HepG2 (cell line): ENCODE measurements around the gene SEC14L1. TPM values are rescaled to one million over a fixed set of nuclear protein-coding genes. Genes with fewer than 3 reads are reported as not detected.

Source experiments
- ATAC-seq: fragments of 200-7000 bp; cut with Tn5 transposase; 3 replicates; pipeline ENCODE4 v1.9.1; 2020; ENCODE audit warnings: mild to moderate bottlenecking, moderate library complexity
- BruUV-seq: library from RNA; stranded (reverse); fragments of 400-500 nt; replicated peaks from 2 replicates; lab custom pipeline; 2021; lab: Mats Ljungman, UMichigan
- CTCF ChIA-PET: fragments of 300-600 bp; formaldehyde crosslinking; extraction: SDS; loops from one replicate; lab custom pipeline; 2021; ENCODE audit warnings: low total read pairs, inconsistent platforms, low intra/inter-chr PET ratio; lab: Yijun Ruan, JAX
- POLR2A ChIA-PET: fragments of 350-600 bp; sonication (Branson Sonifier 250); formaldehyde crosslinking; loops from one replicate; lab custom pipeline; 2020; ENCODE audit warnings: antibody characterized with exemption, inconsistent platforms; lab: Yijun Ruan, JAX
- DNase-seq: peaks from one replicate; pipeline ENCODE4 v3.0.0-alpha.2; 2015; ENCODE audit warnings: low spot score
- FAIRE-seq: peaks from 3 replicates; lab custom pipeline; 2011; peaks lifted over from hg19 to GRCh38; lab: Jason Lieb, UNC
- H2AFZ ChIP-seq: one replicate; pipeline ENCODE4 v1.6.1; 2011; ENCODE audit warnings: low read length, inconsistent platforms
- H3K27ac ChIP-seq: fragments of 300-600 bp; 3 replicates; pipeline ENCODE4 v1.8.0; 2011; ENCODE audit warnings: mixed run types, mild to moderate bottlenecking, mixed read lengths, low read length, inconsistent platforms; ENCODE audit not compliant: insufficient read depth; ENCODE audit errors: extremely low read length
- H3K27me3 ChIP-seq, 2 experiments: fragments of 200-600 bp in 1 of 2; 2 replicates in 1 of 2; 3 replicates in 1 of 2; pipeline versions ENCODE4 v1.6.0 to v1.8.0; 2011; ENCODE audit warnings: low read length in 2 of 2, mild to moderate bottlenecking in 2 of 2, moderate library complexity in 2 of 2, inconsistent platforms in 1 of 2; ENCODE audit not compliant: insufficient read depth in 2 of 2, control insufficient read depth in 1 of 2
- H3K36me3 ChIP-seq, 2 experiments: fragments of 200-600 bp in 1 of 2; replicated peaks in 1 of 2; 2 replicates in 1 of 2; 3 replicates in 1 of 2; pipeline versions ENCODE4 v1.5.1 to v1.8.0; 2011; ENCODE audit warnings: low read length in 2 of 2, inconsistent platforms in 1 of 2; ENCODE audit not compliant: insufficient read depth in 2 of 2, control insufficient read depth in 1 of 2
- H3K4me1 ChIP-seq: 2 replicates; pipeline ENCODE4 v1.5.1; 2012; ENCODE audit warnings: low read length, inconsistent platforms; ENCODE audit not compliant: insufficient read depth
- H3K4me2 ChIP-seq: 2 replicates; pipeline ENCODE4 v1.6.0; 2011; ENCODE audit warnings: low read depth, low read length, inconsistent platforms
- H3K4me3 ChIP-seq, 3 experiments: fragments of 200-600 bp in 1 of 3; sonication (generic), shearing (Covaris generic) in 1 of 3; replicated peaks in 1 of 3; 2 replicates each; pipeline ENCODE4 v1.5.1; 2011 to 2016; ENCODE audit warnings: low read length in 3 of 3, inconsistent platforms in 2 of 3, low read depth in 2 of 3, mild to moderate bottlenecking in 2 of 3, control low read depth in 1 of 3, mixed read lengths in 1 of 3; ENCODE audit not compliant: insufficient read depth in 1 of 3
- H3K79me2 ChIP-seq: one replicate; pipeline ENCODE4 v1.6.1; 2011; ENCODE audit warnings: low read length, inconsistent platforms; ENCODE audit not compliant: insufficient read depth
- H3K9ac ChIP-seq: 2 replicates; pipeline ENCODE4 v1.6.0; 2011; ENCODE audit warnings: mild to moderate bottlenecking, low read depth, low read length, inconsistent platforms; ENCODE audit not compliant: insufficient read depth
- H3K9me3 ChIP-seq: 2 replicates; pipeline ENCODE4 v1.5.1; 2012; ENCODE audit warnings: mild to moderate bottlenecking, low read length
- H4K20me1 ChIP-seq: 2 replicates; pipeline ENCODE4 v1.6.0; 2011; ENCODE audit warnings: inconsistent platforms, mild to moderate bottlenecking, low read length, moderate library complexity; ENCODE audit not compliant: insufficient read depth
- ASH2L ChIP-seq: fragments of 300-600, 200-600 bp; sonication (generic); IDR thresholded peaks from 2 replicates; pipeline ENCODE4 v1.7.0; 2017; ENCODE audit warnings: low read depth, mild to moderate bottlenecking, moderate library complexity, mixed read lengths, low read length; ENCODE audit not compliant: insufficient read length
- DNMT3B ChIP-seq: conservative IDR thresholded peaks from 2 replicates; pipeline ENCODE4 v1.6.1; 2016; ENCODE audit warnings: missing biosample characterization, control low read depth
- EEA1 ChIP-seq: sonication (generic); formaldehyde crosslinking; IDR thresholded peaks from 2 replicates; pipeline ENCODE4 v1.5.1; 2020; ENCODE audit warnings: mild to moderate bottlenecking, missing genetic modification reagents, borderline replicate concordance
- FOXA3 ChIP-seq: IDR thresholded peaks from 2 replicates; pipeline ENCODE4 v1.6.1; 2016; ENCODE audit warnings: missing genetic modification reagents, missing compliant biosample characterization
- FOXP1 ChIP-seq, 2 experiments: fragments of 450-650 bp in 1 of 2; IDR thresholded peaks; 2 replicates each; pipeline ENCODE4 v1.6.1; 2017 to 2018; ENCODE audit warnings: antibody characterized with exemption in 1 of 2
- HNRNPUL1 ChIP-seq: fragments of 200-400 bp; formaldehyde crosslinking; IDR thresholded peaks from 2 replicates; pipeline ENCODE4 v1.6.1; 2017; ENCODE audit warnings: low read depth, mild to moderate bottlenecking, low read length, moderate library complexity
- MYC ChIP-seq: sonication (generic); formaldehyde crosslinking; IDR thresholded peaks from 2 replicates; pipeline ENCODE4 v1.9.0; 2021; ENCODE audit warnings: missing genetic modification reagents, borderline replicate concordance
- NFE2L2 ChIP-seq: fragments of 150-350 bp; IDR thresholded peaks from 2 replicates; pipeline ENCODE4 v1.6.1; 2014; ENCODE audit warnings: low read length
- NFIB ChIP-seq: sonication (generic); formaldehyde crosslinking; IDR thresholded peaks from 2 replicates; pipeline ENCODE4 v1.9.0; 2021; ENCODE audit warnings: missing genetic modification reagents, mild to moderate bottlenecking, borderline replicate concordance
- NFRKB ChIP-seq: fragments of 450-650 bp; IDR thresholded peaks from 2 replicates; pipeline ENCODE4 v1.6.1; 2017
- NFYB ChIP-seq: sonication (generic); formaldehyde crosslinking; IDR thresholded peaks from 2 replicates; pipeline ENCODE4 v1.4.0; 2020; ENCODE audit warnings: missing genetic modification reagents
- NFYC ChIP-seq: IDR thresholded peaks from 2 replicates; pipeline ENCODE4 v1.6.1; 2016; ENCODE audit warnings: missing genetic modification reagents, missing compliant biosample characterization
- NR2C2 ChIP-seq: sonication (generic); formaldehyde crosslinking; IDR thresholded peaks from 2 replicates; pipeline ENCODE4 v1.4.0; 2020; ENCODE audit warnings: missing genetic modification reagents, mild to moderate bottlenecking, moderate library complexity, borderline replicate concordance
- SMAD9 ChIP-seq: sonication (generic); formaldehyde crosslinking; IDR thresholded peaks from 2 replicates; pipeline ENCODE4 v1.5.1; 2020; ENCODE audit warnings: mild to moderate bottlenecking, missing genetic modification reagents
- SMARCE1 ChIP-seq: fragments of 450-650 bp; IDR thresholded peaks from 2 replicates; pipeline ENCODE4 v1.6.1; 2017; ENCODE audit warnings: borderline replicate concordance
- SNAI1 ChIP-seq: sonication (generic); formaldehyde crosslinking; IDR thresholded peaks from 2 replicates; pipeline ENCODE4 v1.5.0; 2020; ENCODE audit warnings: mild to moderate bottlenecking, missing genetic modification reagents, borderline replicate concordance
- SRF ChIP-seq: IDR thresholded peaks from 2 replicates; pipeline ENCODE4 v1.6.1; 2011; ENCODE audit warnings: mild to moderate bottlenecking, low read depth, low read length, moderate library complexity
- ZBTB37 ChIP-seq: sonication (generic); formaldehyde crosslinking; IDR thresholded peaks from 2 replicates; pipeline ENCODE4 v1.4.0; 2020; ENCODE audit warnings: mild to moderate bottlenecking, missing genetic modification reagents
- ZNF12 ChIP-seq: sonication (generic); formaldehyde crosslinking; IDR thresholded peaks from 2 replicates; pipeline ENCODE4 v1.5.0; 2020; ENCODE audit warnings: missing genetic modification reagents
- ZNF234 ChIP-seq: sonication (generic); formaldehyde crosslinking; conservative IDR thresholded peaks from 2 replicates; pipeline ENCODE4 v1.5.1; 2020; ENCODE audit warnings: mild to moderate bottlenecking, missing genetic modification reagents
- ZNF281 ChIP-seq: sonication (generic); formaldehyde crosslinking; IDR thresholded peaks from 2 replicates; pipeline ENCODE4 v1.4.0; 2020; ENCODE audit warnings: missing genetic modification reagents, borderline replicate concordance
- WGBS: methylation state at CpG from one replicate; pipeline ENCODE4 v1.1.6; 2017; ENCODE audit warnings: low lambda C conversion rate; 5-methylcytosine and 5-hydroxymethylcytosine counted together
- in situ Hi-C: cut with HindIII; loops from 2 replicates; pipeline ENCODE4 v1.10.0; 2017; ENCODE audit warnings: low pct_unique_long_range_greater_than_20kb; ENCODE audit not compliant: extremely low pct_ligation_motif_present
- intact Hi-C: fragments of 100-400 bp; cut with micrococcal nuclease; formaldehyde crosslinking; loops from one replicate; pipeline ENCODE4 v1.10.0; 2022; ENCODE audit not compliant: unreplicated experiment
- polyA plus RNA-seq, 8 experiments: library from polyadenylated mRNA; depleted of rRNA in 3 of 8; stranded (reverse) in 7 of 8; unstranded in 1 of 8; fragments of >200 nt; fragmentation: Illumina TruSeq in 4 of 8; extraction: Trizol in 4 of 8; gene quantifications; 2 replicates each; pipeline versions ENCODE4 v1.2.1 to v1.2.3, GENCODE V29; 2011 to 2016; ENCODE audit warnings: low read depth in 4 of 8, missing spikeins in 1 of 8, mixed read lengths in 1 of 8; ENCODE audit not compliant: insufficient read depth in 1 of 8
- total RNA-seq, 5 experiments: library from RNA; depleted of rRNA; stranded (reverse); fragments of >200 nt; fragmentation: Illumina TruSeq; extraction: Trizol; gene quantifications; 2 replicates each; pipeline ENCODE4 v1.2.3, GENCODE V29; 2016; ENCODE audit warnings: low read depth in 1 of 5

Gene SEC14L1
- total and polyA plus RNA-seq, 2 of the 13 experiments (the other 11 are each of a cell fraction or from before 2014, with no cell fraction given): 26.3 to 43.9 TPM

GRCh38 chr17:77233635-77234334, 93.0 kb downstream of the SEC14L1 start (continued):
- TF ChIP-seq DNMT3B (CRISPR knock-in tag): 0 out of 2 replicates have a peak, but pooled peaks have one; percentile 52
- no peak for TF ChIP-seq NFYB (CRISPR knock-in tag)
- TF ChIP-seq EEA1 (CRISPR knock-in tag): no peak
- peak; percentile 98 for TF ChIP-seq ZNF12 (CRISPR knock-in tag)
- peak; percentile 18; the same call in 1 of the 2 replicates for TF ChIP-seq MYC (CRISPR knock-in tag)
- no peak for TF ChIP-seq SMAD9 (CRISPR knock-in tag)
- 0 out of 2 replicates have a peak, but pooled peaks have one; percentile 13 for TF ChIP-seq ZNF281
- TF ChIP-seq NFRKB: no peak
- TF ChIP-seq FOXA3: peak; percentile 27; the same call in 1 of the 2 replicates
- peak; percentile 93 for TF ChIP-seq NFE2L2
- TF ChIP-seq ZNF234 (CRISPR knock-in tag): no peak

GRCh38 chr17:77234695-77235094, 93.9 kb downstream of the SEC14L1 start:
- ChIA-PET POLR2A (interaction anchor here (1.7 kb wide), 1 partner anchor 146 kb away, joined by 5 read pairs; no protein-coding TSS in a partner anchor), CTCF (no interaction called here)
- Histone ChIP-seq H3K27me3 (peaks cover 4 to 14% of the 10 kb centered on the region in 2 experiments; a peak in 2 of 5 replicates), H2AFZ (no peak overlapping the region), H4K20me1 (no peaks in the 10 kb centered on the region), H3K36me3 (no peaks in the 10 kb centered on the region), H3K4me2 (no peak overlapping the region), H3K4me1 (peaks cover 8% of the 10 kb centered on the region), H3K9ac (no peak overlapping the region), H3K9me3 (no peaks in the 10 kb centered on the region), H3K4me3 (no peak overlapping the region), H3K79me2 (no peaks in the 10 kb centered on the region), H3K27ac (no peak overlapping the region)
- intact Hi-C loops: no loop called here
- 66% methylated on average over 9 of the region's 9 CpGs for WGBS
- in situ Hi-C loops: loop anchor here (25.0 kb wide), 1 partner anchor 372 kb away; the partner anchor contains the start of gene MGAT5B
- DNase-seq (no peak), FAIRE-seq (no peak), ATAC-seq (no peak)
- BruUV-seq: no TSS peak
- TF ChIP-seq ASH2L: no peak
- TF ChIP-seq SNAI1 (CRISPR knock-in tag): no peak
- no peak for TF ChIP-seq FOXP1 (IDR thresholded peaks at IDR 0.05)
- TF ChIP-seq FOXP1 (CRISPR knock-in tag; IDR thresholded peaks at IDR 0.05): no peak
- no peak for TF ChIP-seq NR2C2 (CRISPR knock-in tag)
- no peak for TF ChIP-seq NFYC (CRISPR knock-in tag)
- no peak for TF ChIP-seq SRF
- no peak for TF ChIP-seq ZBTB37 (CRISPR knock-in tag)
- TF ChIP-seq SMARCE1: no peak
- no peak for TF ChIP-seq HNRNPUL1
- TF ChIP-seq NFIB (CRISPR knock-in tag): no peak
